ENCODE results near the gene LOXL3. TPM values are rescaled to one million over a fixed set of nuclear protein-coding genes. Genes with fewer than 3 reads are reported as not detected.

Gene LOXL3, protein sequence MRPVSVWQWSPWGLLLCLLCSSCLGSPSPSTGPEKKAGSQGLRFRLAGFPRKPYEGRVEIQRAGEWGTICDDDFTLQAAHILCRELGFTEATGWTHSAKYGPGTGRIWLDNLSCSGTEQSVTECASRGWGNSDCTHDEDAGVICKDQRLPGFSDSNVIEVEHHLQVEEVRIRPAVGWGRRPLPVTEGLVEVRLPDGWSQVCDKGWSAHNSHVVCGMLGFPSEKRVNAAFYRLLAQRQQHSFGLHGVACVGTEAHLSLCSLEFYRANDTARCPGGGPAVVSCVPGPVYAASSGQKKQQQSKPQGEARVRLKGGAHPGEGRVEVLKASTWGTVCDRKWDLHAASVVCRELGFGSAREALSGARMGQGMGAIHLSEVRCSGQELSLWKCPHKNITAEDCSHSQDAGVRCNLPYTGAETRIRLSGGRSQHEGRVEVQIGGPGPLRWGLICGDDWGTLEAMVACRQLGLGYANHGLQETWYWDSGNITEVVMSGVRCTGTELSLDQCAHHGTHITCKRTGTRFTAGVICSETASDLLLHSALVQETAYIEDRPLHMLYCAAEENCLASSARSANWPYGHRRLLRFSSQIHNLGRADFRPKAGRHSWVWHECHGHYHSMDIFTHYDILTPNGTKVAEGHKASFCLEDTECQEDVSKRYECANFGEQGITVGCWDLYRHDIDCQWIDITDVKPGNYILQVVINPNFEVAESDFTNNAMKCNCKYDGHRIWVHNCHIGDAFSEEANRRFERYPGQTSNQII
- total RNA-seq, result 23.4 and 24.2 TPM in 2 replicates
- long read RNA-seq, transcript LOXL3-201 (14 exons, 3,502 nt), result minor isoform, 15 of 55 reads
- long read RNA-seq, transcript LOXL3-208 (10 exons, 2,837 nt), result major isoform, 19 of 55 reads
- long read RNA-seq, partial matches to known transcripts, result 5 of 55 reads
- long read RNA-seq, other reads (novel, unspliced or antisense), result 15 of 55 reads

- peak within 1 kb of the TSS; percentile 88 for H3K4me3 Mint-ChIP-seq (ENCODE audit: low read depth)
- H3K27me3 Mint-ChIP-seq, result peaks cover 19% of the 10 kb centered on the region
- no peak for TF ChIP-seq CTCF (IDR thresholded peaks at IDR 0.05; ENCODE audit: unreplicated experiment)
- peaks cover 18% of the 10 kb centered on the region for H3K4me1 Mint-ChIP-seq (ENCODE audit: low read depth)
- H3K27ac Mint-ChIP-seq, result peak within 1 kb of the TSS; percentile 97
- peak; percentile 82 for DNase-seq (ENCODE audit: low spot score, unreplicated experiment)
- H3K36me3 Mint-ChIP-seq (ENCODE audit: insufficient read depth), result no peaks in the 10 kb centered on the region
- H3K9me3 Mint-ChIP-seq (ENCODE audit: low read depth), result no peaks in the 10 kb centered on the region
Observed at GRCh38 chr2:74553892-74554819, at the start of gene LOXL3, which contains the start of gene DOK1. TSS of gene LOXL3 (minus strand) at chr2:74553942. CDS start at chr2:74552634, 1,308 bp downstream. TSS of gene DOK1 (plus strand) at chr2:74554720. CDS start at chr2:74554755, 35 bp downstream.

- no peak for TF ChIP-seq CTCF (IDR thresholded peaks at IDR 0.05; ENCODE audit: unreplicated experiment)
- Mint-ChIP-seq H3K36me3 (ENCODE audit: insufficient read depth) (no peaks in the 10 kb centered on the region), H3K27ac (no peak overlapping the region), H3K9me3 (ENCODE audit: low read depth) (no peaks in the 10 kb centered on the region), H3K4me1 (ENCODE audit: low read depth) (no peaks in the 10 kb centered on the region), H3K27me3 (peaks cover 18% of the 10 kb centered on the region), H3K4me3 (ENCODE audit: low read depth) (no peak overlapping the region)
- no peak for DNase-seq (ENCODE audit: low spot score, unreplicated experiment)
Observed at GRCh38 chr2:74602586-74603281, 49.0 kb upstream of the LOXL3 start.

GRCh38 chr2:74599676-74600075 lies 45.9 kb upstream of the LOXL3 start:
- H3K27ac Mint-ChIP-seq, result no peak overlapping the region
- no peaks in the 10 kb centered on the region for H3K36me3 Mint-ChIP-seq (ENCODE audit: insufficient read depth)
- peaks cover 18% of the 10 kb centered on the region for H3K27me3 Mint-ChIP-seq
- no peak overlapping the region for H3K4me3 Mint-ChIP-seq (ENCODE audit: low read depth)
- no peaks in the 10 kb centered on the region for H3K4me1 Mint-ChIP-seq (ENCODE audit: low read depth)
- no peak for DNase-seq (ENCODE audit: low spot score, unreplicated experiment)
- TF ChIP-seq CTCF (IDR thresholded peaks at IDR 0.05; ENCODE audit: unreplicated experiment), result no peak
- no peaks in the 10 kb centered on the region for H3K9me3 Mint-ChIP-seq (ENCODE audit: low read depth)

DNA sequence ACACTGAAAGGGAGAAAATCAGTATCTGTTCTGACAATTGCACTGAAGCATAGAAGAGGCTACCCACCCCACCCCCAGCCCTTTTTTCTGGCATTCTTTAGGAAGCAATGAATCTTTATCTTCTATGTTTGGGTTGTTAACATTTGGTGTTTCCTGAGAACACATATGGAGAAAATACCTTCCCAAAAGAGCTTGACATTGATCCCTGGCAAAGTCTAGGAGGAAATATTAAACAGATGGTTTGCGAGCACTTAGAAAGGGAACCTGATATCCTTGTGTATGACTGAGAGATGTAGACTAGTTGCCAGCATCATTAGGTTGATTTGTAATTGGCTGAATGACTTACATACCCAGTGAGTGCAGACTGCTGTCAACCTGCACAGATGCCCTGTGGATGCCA lies 43.7 kb upstream of the LOXL3 start:
- no peaks in the 10 kb centered on the region for H3K9me3 Mint-ChIP-seq (ENCODE audit: low read depth)
- no peak overlapping the region for H3K27ac Mint-ChIP-seq
- TF ChIP-seq CTCF (IDR thresholded peaks at IDR 0.05; ENCODE audit: unreplicated experiment), result no peak
- H3K4me1 Mint-ChIP-seq (ENCODE audit: low read depth), result peaks cover 1% of the 10 kb centered on the region
- no peak for DNase-seq (ENCODE audit: low spot score, unreplicated experiment)
- peaks cover 16% of the 10 kb centered on the region for H3K27me3 Mint-ChIP-seq
- no peak overlapping the region for H3K4me3 Mint-ChIP-seq (ENCODE audit: low read depth)
- H3K36me3 Mint-ChIP-seq (ENCODE audit: insufficient read depth), result no peaks in the 10 kb centered on the region
